SU-DHL-6 (cell line): ENCODE data around the gene RPUSD4.

ENCODE experiments used
- CTCF ChIP-seq: fragments of 200-600 bp; sonication (generic); IDR thresholded peaks from one replicate; pipeline ENCODE4 v1.5.1; 2017; ENCODE audit warnings: antibody characterized with exemption, mild to moderate bottlenecking, low read length, moderate library complexity; ENCODE audit not compliant: insufficient read depth, poor library complexity, severe bottlenecking
- EZH2phosphoT487 ChIP-seq: fragments of 200-600 bp; sonication (generic), shearing (Covaris generic); conservative IDR thresholded peaks from 2 replicates; pipeline ENCODE4 v1.6.1; 2018; ENCODE audit warnings: mild to moderate bottlenecking, antibody characterized with exemption, low read length, moderate library complexity, mixed read lengths

DNA sequence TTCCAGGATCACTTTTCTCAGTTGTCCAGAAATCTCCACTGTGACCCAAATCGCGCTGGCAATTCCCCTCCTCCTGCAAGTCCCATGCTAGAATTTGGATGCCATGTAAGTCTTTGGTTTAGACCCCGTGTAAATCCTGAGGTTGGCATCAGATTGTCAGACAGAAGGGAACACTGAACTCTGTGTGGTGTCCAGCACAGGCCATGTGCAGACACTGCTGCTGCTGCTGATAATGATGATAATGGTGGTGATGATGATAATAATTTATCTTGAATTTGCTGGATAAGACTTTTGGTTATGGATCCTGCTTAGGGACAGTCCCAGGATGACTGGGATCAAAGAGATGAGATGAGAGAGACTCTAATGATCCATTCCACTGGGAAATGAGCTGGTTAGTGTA, 45.0 kb downstream of the RPUSD4 start:
- TF ChIP-seq CTCF (no peak), EZH2phosphoT487 (no peak)
